ENCODE results near the gene SGSM2.

DNA sequence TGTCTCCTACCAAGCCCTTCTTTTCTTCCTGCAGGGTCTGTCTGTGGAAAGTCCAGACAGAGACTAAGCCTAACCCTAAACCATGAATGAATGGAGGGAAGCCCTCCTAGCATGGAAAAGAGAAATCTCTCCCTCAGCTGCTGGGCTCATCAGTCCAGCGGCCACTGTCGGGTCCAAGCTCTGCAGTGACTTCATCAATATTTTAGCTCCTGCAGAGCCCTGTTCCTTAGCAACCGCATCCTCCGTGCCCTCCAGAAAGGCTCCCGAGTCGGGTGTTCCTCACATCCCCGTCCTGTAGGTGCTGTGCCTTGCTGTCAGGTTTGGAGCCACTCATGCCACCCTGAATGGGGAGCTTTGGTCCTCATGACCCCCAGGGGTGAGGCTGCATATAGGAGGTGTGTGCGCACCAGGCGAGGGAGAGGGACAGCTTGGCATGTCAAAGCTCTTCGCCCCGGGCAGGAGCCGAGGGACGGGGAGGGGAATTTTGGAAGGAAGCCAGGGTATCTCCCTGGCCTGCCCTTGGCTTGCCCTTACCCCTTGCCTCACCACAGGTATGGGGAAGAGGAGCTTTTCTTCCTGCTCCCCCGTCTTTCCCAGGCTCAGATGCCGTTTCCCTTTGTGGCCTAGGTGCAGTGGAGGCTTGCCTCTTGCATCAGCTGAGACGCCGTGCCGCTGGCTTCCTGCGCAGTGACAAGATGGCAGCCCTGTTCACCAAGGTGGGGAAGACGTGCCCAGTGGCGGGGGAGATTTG, 23.9 kb downstream of the SGSM2 start:
- TF ChIP-seq, protein P1, sequence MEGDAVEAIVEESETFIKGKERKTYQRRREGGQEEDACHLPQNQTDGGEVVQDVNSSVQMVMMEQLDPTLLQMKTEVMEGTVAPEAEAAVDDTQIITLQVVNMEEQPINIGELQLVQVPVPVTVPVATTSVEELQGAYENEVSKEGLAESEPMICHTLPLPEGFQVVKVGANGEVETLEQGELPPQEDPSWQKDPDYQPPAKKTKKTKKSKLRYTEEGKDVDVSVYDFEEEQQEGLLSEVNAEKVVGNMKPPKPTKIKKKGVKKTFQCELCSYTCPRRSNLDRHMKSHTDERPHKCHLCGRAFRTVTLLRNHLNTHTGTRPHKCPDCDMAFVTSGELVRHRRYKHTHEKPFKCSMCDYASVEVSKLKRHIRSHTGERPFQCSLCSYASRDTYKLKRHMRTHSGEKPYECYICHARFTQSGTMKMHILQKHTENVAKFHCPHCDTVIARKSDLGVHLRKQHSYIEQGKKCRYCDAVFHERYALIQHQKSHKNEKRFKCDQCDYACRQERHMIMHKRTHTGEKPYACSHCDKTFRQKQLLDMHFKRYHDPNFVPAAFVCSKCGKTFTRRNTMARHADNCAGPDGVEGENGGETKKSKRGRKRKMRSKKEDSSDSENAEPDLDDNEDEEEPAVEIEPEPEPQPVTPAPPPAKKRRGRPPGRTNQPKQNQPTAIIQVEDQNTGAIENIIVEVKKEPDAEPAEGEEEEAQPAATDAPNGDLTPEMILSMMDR (IDR thresholded peaks at IDR 0.05) = no peak
- TF ChIP-seq POLR2A (IDR thresholded peaks at IDR 0.05) = no peak

Data from adrenal gland (tissue), 5 donors.